Colonic mucosa (tissue), 4 donors: ENCODE results near the gene MGA. TPM values are rescaled to one million over a fixed set of nuclear protein-coding genes. Genes with fewer than 3 reads are reported as not detected.

Experiments used
- DNase-seq: peaks from one replicate; pipeline ENCODE4 v3.0.0-alpha.2; 2020
- H3K27ac ChIP-seq: fragments of 200-600 bp; one replicate; pipeline ENCODE4 v1.8.0; 2021
- H3K27me3 ChIP-seq: fragments of 200-600 bp; one replicate; pipeline ENCODE4 v1.8.0; 2021
- H3K36me3 ChIP-seq: fragments of 200-600 bp; one replicate; pipeline ENCODE4 v1.8.0; 2021
- H3K4me1 ChIP-seq: fragments of 200-600 bp; one replicate; pipeline ENCODE4 v1.8.0; 2021; ENCODE audit warnings: mild to moderate bottlenecking
- H3K4me3 ChIP-seq: fragments of 200-600 bp; one replicate; pipeline ENCODE4 v1.8.0; 2021
- H3K9ac ChIP-seq, 2 donors: one replicate each; pipeline ENCODE4 v1.7.0; 2013; ENCODE audit warnings: control low read depth in 2 of 2, low read depth in 2 of 2, low read length in 2 of 2
- H3K9me3 ChIP-seq: fragments of 200-600 bp; one replicate; pipeline ENCODE4 v1.8.0; 2021
- CTCF ChIP-seq: fragments of 200-600 bp; IDR thresholded peaks from one replicate; pipeline ENCODE4 v1.8.0; 2022; ENCODE audit warnings: antibody characterized with exemption, mild to moderate bottlenecking
- intact Hi-C: fragments of 100-400 bp; cut with DNase I; formaldehyde crosslinking; loops from one replicate; pipeline ENCODE4 v1.14.1; 2022
- total RNA-seq, 2 donors: library from RNA; stranded (reverse); fragmentation: NEBNext Ultra II Directional in 1 of 2; extraction: Animal tissue kit (Norgen Biotek cat#: 25700) in 1 of 2; gene quantifications; one replicate each; pipeline ENCODE4 v1.2.1, GENCODE V29; 2021
- donor health status: healthy.
- donor health status: DM: no; HTN: no; CAD: no.
- donor health status: DM: no; HTN: no; CAD: no.

The MGA gene
- total RNA-seq, 2 donors from 2014 or later = 21.8 to 25.8 TPM

GRCh38 chr15:41772720-41773331 lies 112.6 kb downstream of the MGA start:
- H3K4me3 ChIP-seq = no peak overlapping the region
- no peaks in the 10 kb centered on the region for H3K9me3 ChIP-seq
- peaks cover 11% of the 10 kb centered on the region for H3K4me1 ChIP-seq
- peak; percentile 48 for DNase-seq
- peak; percentile 65 for TF ChIP-seq CTCF
- no peaks in the 10 kb centered on the region for H3K27me3 ChIP-seq
- H3K27ac ChIP-seq = no peak overlapping the region
- H3K9ac ChIP-seq = no peak overlapping the region
- intact Hi-C loops = loop anchor here (5.0 kb wide), 2 partner anchors 39 to 129 kb away; no protein-coding TSS in a partner anchor
- no peaks in the 10 kb centered on the region for H3K36me3 ChIP-seq

GRCh38 chr15:41773332-41773728 lies 113.1 kb downstream of the MGA start:
- Histone ChIP-seq H3K4me1 (peaks cover 11% of the 10 kb centered on the region), H3K27me3 (no peaks in the 10 kb centered on the region), H3K4me3 (peak overlapping the region; percentile 71), H3K9me3 (no peaks in the 10 kb centered on the region), H3K27ac (peak overlapping the region; percentile 93), H3K36me3 (no peaks in the 10 kb centered on the region), H3K9ac (peak overlapping the region; percentile 36 to 44)
- intact Hi-C loops = loop anchor here (5.0 kb wide), 2 partner anchors 39 to 129 kb away; no protein-coding TSS in a partner anchor
- TF ChIP-seq CTCF = no peak
- DNase-seq = no peak

GRCh38 chr15:41773729-41774061 lies 113.5 kb downstream of the MGA start:
- Histone ChIP-seq H3K36me3 (no peaks in the 10 kb centered on the region), H3K27ac (peak overlapping the region; percentile 93), H3K27me3 (no peaks in the 10 kb centered on the region), H3K9ac (peak overlapping the region; percentile 36 to 44), H3K4me1 (peaks cover 11% of the 10 kb centered on the region), H3K4me3 (peak overlapping the region; percentile 71), H3K9me3 (no peaks in the 10 kb centered on the region)
- no peak for TF ChIP-seq CTCF
- intact Hi-C loops = loop anchor here (5.0 kb wide), 2 partner anchors 39 to 129 kb away; no protein-coding TSS in a partner anchor
- no peak for DNase-seq

GRCh38 chr15:41774062-41774881 lies 114.1 kb downstream of the MGA start, which contains the start of gene MAPKBP1:
Gene MAPKBP1, plus strand, starts transcription at chr15:41774484. Its CDS starts 792 bp downstream, at chr15:41775276.
- intact Hi-C loops = loop anchor here (5.0 kb wide), 2 partner anchors 38 to 128 kb away; no protein-coding TSS in a partner anchor
- TF ChIP-seq CTCF = peak; percentile 49
- peak; percentile 99 for DNase-seq
- Histone ChIP-seq H3K9ac (peak within 1 kb of the TSS; percentile 44 to 79), H3K27me3 (no peaks in the 10 kb centered on the region), H3K27ac (peak within 1 kb of the TSS; percentile 93), H3K4me3 (peak within 1 kb of the TSS; percentile 71), H3K4me1 (peaks cover 11% of the 10 kb centered on the region), H3K9me3 (no peaks in the 10 kb centered on the region), H3K36me3 (no peaks in the 10 kb centered on the region)

- Histone ChIP-seq H3K27ac (peak overlapping the region; percentile 93), H3K36me3 (no peaks in the 10 kb centered on the region), H3K9me3 (no peaks in the 10 kb centered on the region), H3K4me3 (peak overlapping the region; percentile 71), H3K9ac (peak overlapping the region; percentile 44 to 79), H3K27me3 (no peaks in the 10 kb centered on the region), H3K4me1 (peaks cover 11% of the 10 kb centered on the region)
- intact Hi-C loops = loop anchor here (5.0 kb wide), 2 partner anchors 37 to 127 kb away; no protein-coding TSS in a partner anchor
- DNase-seq = peak; percentile 20
- TF ChIP-seq CTCF = no peak
These were observed 114.7 kb downstream of the MGA start for GRCh38 chr15:41774882-41775417.
